RWPE2 (cell line): ENCODE results near the gene CCL25.

ENCODE experiments used
- ATAC-seq: fragments of 200-7000 bp; cut with Tn5 transposase; 3 replicates; pipeline ENCODE4 v1.9.1; 2021; ENCODE audit warnings: low read depth
- DNase-seq: peaks from one replicate; pipeline ENCODE4 v3.0.0-alpha.2; 2020; ENCODE audit warnings: low spot score
- H3K27ac ChIP-seq: fragments of 450-650 bp; 2 replicates; pipeline ENCODE4 v1.5.1; 2017; ENCODE audit warnings: mild to moderate bottlenecking; ENCODE audit not compliant: poor library complexity, severe bottlenecking
- H3K27me3 ChIP-seq: fragments of 250-450 bp; sonication (Bioruptor Pico); 2 replicates; pipeline ENCODE4 v1.5.1; 2021; ENCODE audit warnings: mild to moderate bottlenecking, moderate library complexity; ENCODE audit not compliant: insufficient read depth, poor library complexity, severe bottlenecking
- H3K36me3 ChIP-seq: fragments of 250-450 bp; sonication (Bioruptor Pico); 2 replicates; pipeline ENCODE4 v1.5.1; 2020; ENCODE audit warnings: low read depth, mild to moderate bottlenecking, moderate library complexity
- H3K4me1 ChIP-seq: fragments of 250-450 bp; sonication (Bioruptor Pico); 2 replicates; pipeline ENCODE4 v1.5.1; 2021; ENCODE audit warnings: mild to moderate bottlenecking, moderate library complexity; ENCODE audit not compliant: insufficient read depth, poor library complexity, severe bottlenecking
- H3K4me3 ChIP-seq: fragments of 250-450 bp; sonication (Bioruptor Pico); 2 replicates; pipeline ENCODE4 v1.5.1; 2021; ENCODE audit warnings: mild to moderate bottlenecking, moderate library complexity; ENCODE audit not compliant: severe bottlenecking
- H3K9me3 ChIP-seq: fragments of 250-450 bp; sonication (Bioruptor Pico); 2 replicates; pipeline ENCODE4 v1.5.1; 2021; ENCODE audit warnings: mild to moderate bottlenecking, moderate library complexity; ENCODE audit not compliant: severe bottlenecking
- TF ChIP-seq, protein P1 (sequence below): fragments of 450-650 bp; IDR thresholded peaks from one replicate; pipeline ENCODE4 v1.5.1; 2017; ENCODE audit warnings: mild to moderate bottlenecking, moderate library complexity; ENCODE audit not compliant: poor library complexity, severe bottlenecking

The CCL25 gene

GRCh38 chr19:8090950-8091349, 38.4 kb downstream of the CCL25 start:
- Histone ChIP-seq H3K4me1 (no peaks in the 10 kb centered on the region), H3K27ac (no peak overlapping the region), H3K9me3 (peaks cover 7% of the 10 kb centered on the region), H3K27me3 (no peaks in the 10 kb centered on the region), H3K4me3 (no peak overlapping the region), H3K36me3 (no peaks in the 10 kb centered on the region)
- DNase-seq (no peak), ATAC-seq (no peak)
- TF ChIP-seq, protein P1, sequence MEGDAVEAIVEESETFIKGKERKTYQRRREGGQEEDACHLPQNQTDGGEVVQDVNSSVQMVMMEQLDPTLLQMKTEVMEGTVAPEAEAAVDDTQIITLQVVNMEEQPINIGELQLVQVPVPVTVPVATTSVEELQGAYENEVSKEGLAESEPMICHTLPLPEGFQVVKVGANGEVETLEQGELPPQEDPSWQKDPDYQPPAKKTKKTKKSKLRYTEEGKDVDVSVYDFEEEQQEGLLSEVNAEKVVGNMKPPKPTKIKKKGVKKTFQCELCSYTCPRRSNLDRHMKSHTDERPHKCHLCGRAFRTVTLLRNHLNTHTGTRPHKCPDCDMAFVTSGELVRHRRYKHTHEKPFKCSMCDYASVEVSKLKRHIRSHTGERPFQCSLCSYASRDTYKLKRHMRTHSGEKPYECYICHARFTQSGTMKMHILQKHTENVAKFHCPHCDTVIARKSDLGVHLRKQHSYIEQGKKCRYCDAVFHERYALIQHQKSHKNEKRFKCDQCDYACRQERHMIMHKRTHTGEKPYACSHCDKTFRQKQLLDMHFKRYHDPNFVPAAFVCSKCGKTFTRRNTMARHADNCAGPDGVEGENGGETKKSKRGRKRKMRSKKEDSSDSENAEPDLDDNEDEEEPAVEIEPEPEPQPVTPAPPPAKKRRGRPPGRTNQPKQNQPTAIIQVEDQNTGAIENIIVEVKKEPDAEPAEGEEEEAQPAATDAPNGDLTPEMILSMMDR: no peak

- H3K27ac ChIP-seq: no peak overlapping the region
- DNase-seq: no peak
- H3K9me3 ChIP-seq: peaks cover 11% of the 10 kb centered on the region
- no peaks in the 10 kb centered on the region for H3K36me3 ChIP-seq
- no peak for ATAC-seq
- TF ChIP-seq, protein P1: no peak
- no peaks in the 10 kb centered on the region for H3K4me1 ChIP-seq
- H3K4me3 ChIP-seq: no peak overlapping the region
- H3K27me3 ChIP-seq: no peaks in the 10 kb centered on the region
These were observed 41.2 kb downstream of the CCL25 start for GRCh38 chr19:8093740-8094139.

DNA sequence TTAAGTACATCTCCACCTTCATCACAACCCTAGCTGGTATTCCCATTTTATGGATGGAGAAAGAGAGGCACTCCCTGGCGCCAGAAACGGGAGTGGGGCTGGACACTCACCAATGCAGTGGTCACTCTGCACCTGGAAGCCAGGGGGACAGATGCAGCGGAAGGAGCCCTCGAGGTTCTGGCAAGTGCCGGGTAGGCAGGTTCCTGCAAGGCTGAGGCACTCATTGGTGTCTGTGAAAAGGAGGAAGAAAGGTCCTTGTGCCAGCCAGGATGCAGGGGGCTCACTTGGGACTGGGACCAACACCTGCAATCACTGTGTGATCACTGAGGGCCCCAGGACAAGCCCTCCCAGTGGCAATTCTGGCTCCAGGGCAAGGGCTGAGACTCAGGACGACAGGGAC, 41.8 kb downstream of the CCL25 start:
- H3K36me3 ChIP-seq: no peaks in the 10 kb centered on the region
- no peak overlapping the region for H3K27ac ChIP-seq
- TF ChIP-seq, protein P1: no peak
- H3K27me3 ChIP-seq: no peaks in the 10 kb centered on the region
- H3K4me3 ChIP-seq: no peak overlapping the region
- no peaks in the 10 kb centered on the region for H3K4me1 ChIP-seq
- peaks cover 11% of the 10 kb centered on the region for H3K9me3 ChIP-seq
- no peak for ATAC-seq
- DNase-seq: no peak

- no peak overlapping the region for H3K27ac ChIP-seq
- H3K36me3 ChIP-seq: no peaks in the 10 kb centered on the region
- no peaks in the 10 kb centered on the region for H3K27me3 ChIP-seq
- DNase-seq (no peak), ATAC-seq (no peak)
- peaks cover 11% of the 10 kb centered on the region for H3K9me3 ChIP-seq
- no peaks in the 10 kb centered on the region for H3K4me1 ChIP-seq
- TF ChIP-seq, protein P1: no peak
- H3K4me3 ChIP-seq: no peak overlapping the region
These were observed 42.9 kb downstream of the CCL25 start for GRCh38 chr19:8095354-8095886.

DNA sequence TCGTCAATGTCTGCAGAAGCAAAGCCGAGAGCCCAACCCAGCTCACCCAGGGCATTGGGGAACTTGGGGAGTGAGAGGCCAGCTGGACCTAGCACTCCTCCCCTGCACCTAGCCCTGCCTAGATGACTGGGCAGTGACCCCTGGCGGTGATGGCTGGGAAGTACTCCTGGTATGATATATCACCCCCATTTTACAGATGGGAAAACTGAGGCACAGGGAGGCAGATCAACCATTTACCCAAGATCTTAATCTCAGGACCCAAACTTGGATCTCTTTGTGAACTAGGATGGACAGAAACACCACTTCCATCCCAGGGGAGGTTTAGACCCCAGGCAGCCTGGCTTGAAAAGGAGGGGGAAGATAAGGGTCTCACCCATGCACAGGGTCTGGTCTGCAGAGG, 43.5 kb downstream of the CCL25 start:
- Histone ChIP-seq H3K27ac (no peak overlapping the region), H3K27me3 (no peaks in the 10 kb centered on the region), H3K4me3 (no peak overlapping the region), H3K36me3 (no peaks in the 10 kb centered on the region), H3K9me3 (peaks cover 11% of the 10 kb centered on the region), H3K4me1 (no peaks in the 10 kb centered on the region)
- DNase-seq (no peak), ATAC-seq (no peak)
- TF ChIP-seq, protein P1: no peak
